Fibroblast of lung (primary cell): Measurements from ENCODE around the gene PTER.

Source experiments
- EZH2 ChIP-seq: IDR thresholded peaks from 2 replicates; pipeline ENCODE4 v1.5.1; 2012; ENCODE audit warnings: low read length, control low read depth, mild to moderate bottlenecking; ENCODE audit errors: missing control alignments
- TF ChIP-seq, protein P1 (sequence below), 2 donors: IDR thresholded peaks in 1 of 2; conservative IDR thresholded peaks in 1 of 2; 1 replicate in 1 of 2; 2 replicates in 1 of 2; pipeline ENCODE4 v1.5.1; 2011 to 2012; ENCODE audit warnings: low read length in 2 of 2, control low read depth in 1 of 2, inconsistent platforms in 1 of 2, low read depth in 1 of 2, mild to moderate bottlenecking in 1 of 2

DNA sequence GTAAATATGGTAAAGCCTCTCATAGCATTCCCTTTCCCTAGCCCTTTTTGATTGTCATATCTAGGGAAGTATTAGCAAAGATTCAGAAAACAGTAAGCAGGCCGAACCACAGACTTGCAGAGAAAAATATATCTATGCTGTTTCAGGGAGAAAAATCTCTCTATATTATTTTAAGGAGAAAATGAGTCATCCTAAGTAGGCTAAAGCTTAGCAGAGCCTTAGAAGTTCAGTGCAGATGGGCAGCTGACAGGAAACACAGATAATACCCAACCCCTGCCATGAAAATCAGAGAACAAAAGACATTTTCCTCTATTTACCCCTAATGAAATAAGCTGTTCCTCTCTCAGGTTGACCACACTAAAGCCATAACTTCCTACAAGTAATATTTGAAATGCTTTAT lies 68.4 kb downstream of the PTER start:
- TF ChIP-seq, protein P1, sequence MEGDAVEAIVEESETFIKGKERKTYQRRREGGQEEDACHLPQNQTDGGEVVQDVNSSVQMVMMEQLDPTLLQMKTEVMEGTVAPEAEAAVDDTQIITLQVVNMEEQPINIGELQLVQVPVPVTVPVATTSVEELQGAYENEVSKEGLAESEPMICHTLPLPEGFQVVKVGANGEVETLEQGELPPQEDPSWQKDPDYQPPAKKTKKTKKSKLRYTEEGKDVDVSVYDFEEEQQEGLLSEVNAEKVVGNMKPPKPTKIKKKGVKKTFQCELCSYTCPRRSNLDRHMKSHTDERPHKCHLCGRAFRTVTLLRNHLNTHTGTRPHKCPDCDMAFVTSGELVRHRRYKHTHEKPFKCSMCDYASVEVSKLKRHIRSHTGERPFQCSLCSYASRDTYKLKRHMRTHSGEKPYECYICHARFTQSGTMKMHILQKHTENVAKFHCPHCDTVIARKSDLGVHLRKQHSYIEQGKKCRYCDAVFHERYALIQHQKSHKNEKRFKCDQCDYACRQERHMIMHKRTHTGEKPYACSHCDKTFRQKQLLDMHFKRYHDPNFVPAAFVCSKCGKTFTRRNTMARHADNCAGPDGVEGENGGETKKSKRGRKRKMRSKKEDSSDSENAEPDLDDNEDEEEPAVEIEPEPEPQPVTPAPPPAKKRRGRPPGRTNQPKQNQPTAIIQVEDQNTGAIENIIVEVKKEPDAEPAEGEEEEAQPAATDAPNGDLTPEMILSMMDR (conservative IDR thresholded peaks at IDR 0.05 in 1 of 2, IDR thresholded peaks at IDR 0.05 in 1 of 2; ENCODE audit: low read depth in 1 of 2, low read length in 2 of 2), result no peak
- no peak for TF ChIP-seq EZH2
